ENCODE measurements around the gene PRKAR1B.
"Not testable (repeated sequence)": the region's sequence is repeated elsewhere in the genome, so short reads cannot be mapped to it uniquely, and the experiment has no call there.

Gene PRKAR1B

DNA sequence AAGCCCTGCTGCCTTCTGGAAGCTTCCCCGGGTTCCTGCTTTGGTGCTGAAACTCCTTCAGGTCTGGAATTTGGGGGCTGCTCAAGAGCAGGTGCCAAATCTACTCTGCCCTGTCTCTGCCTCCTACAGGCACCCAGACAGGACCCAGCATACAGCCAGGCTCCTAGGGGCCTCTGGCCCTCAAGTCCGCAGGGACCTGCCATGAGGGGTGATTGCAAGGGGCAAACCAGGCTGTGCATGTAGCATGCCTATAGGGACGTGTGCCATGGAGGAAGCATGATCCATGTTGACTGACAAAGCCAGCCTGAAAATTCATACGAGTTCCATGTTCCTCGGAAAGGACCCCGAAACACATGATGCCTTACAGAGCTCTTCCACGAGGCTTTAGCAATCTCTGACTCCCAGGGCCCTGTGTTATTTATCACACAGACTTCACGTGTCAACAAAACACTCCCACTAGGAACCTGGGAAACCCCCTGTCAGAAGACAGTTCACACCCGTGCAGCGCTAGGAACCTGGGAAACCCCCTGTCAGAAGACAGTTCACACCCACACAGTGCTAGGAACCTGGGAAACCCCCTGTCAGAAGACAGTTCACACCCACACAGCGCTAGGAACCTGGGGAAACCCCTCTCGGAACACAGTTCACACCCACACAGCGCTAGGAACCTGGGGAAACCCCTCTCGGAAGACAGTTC lies 75.9 kb downstream of the PRKAR1B start:
- no peak for DNase-seq

DNA sequence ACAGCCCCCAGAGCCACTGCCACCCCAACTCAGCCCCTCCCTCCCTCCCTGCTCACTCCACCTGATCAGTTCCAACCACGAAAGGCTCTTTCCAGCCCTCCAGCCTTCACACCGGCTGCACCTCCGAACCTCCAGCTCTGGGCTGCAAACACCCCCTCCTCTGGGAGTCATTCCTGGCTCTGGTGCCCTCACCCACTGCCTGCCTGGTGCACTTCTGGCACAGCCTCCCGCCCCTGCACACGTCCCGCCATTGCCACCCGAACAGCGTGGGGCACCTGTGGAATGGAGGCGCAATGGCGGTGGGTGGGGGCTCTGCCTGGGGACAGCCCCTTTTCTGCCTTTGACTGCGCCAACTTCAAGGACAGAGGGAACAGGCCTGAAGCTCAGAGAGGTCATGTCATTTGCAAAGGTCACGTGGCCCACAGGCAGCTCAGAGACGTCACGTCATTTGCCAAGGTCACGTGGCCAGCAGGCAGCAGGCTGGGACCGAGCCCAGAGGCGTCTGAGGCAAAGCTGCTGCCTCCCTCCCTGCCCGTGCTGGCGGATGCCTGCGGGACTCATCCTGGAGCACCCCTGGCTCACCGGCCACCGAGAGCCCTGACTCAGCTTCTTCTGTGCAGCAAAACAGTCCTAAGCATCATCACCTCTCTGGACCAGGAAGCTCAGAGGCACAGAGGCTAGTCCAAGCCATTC lies 76.6 kb downstream of the PRKAR1B start:
- peak in 35 of 58 donors; percentile 11 to 81 (median 38) for DNase-seq

DNA sequence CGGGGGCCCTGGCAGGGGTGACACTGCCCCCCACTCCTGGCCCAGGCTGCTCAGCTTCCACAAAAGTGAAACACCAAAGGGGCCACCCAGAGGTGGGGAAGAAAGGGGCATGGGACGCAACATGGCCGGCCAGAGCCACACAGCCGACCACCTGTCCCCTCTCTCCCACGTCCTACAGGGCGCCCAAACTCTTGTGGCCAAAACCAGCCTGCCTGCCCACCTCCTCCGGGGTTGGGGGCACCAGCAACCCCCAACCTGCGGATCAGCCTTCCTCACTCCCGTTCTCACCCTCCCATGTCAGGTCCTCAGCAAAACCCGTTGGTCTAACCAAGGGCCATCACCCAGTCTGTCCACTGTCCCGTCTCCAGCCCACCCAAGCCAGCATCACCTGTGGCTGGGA lies 80.1 kb downstream of the PRKAR1B start:
- DNase-seq = no peak

DNA sequence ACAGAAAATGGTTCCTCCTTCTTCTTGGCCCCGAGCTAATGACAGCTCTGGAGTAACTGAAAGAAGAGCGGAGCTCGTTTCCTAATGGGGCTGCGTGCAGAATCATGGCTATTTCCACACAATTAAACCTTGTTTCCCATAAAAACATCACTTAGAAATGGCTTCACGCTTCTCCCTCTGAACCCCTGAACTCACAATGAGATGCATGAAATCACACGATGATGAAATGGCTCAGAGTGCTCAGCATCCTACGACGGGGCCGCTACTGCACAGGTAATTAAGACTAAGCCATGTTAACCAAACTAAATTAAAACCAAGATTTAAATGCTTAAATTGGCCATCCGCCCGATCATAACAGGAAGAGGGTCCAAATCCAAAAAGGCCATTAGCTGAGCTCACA lies 80.6 kb downstream of the PRKAR1B start:
- no peak for DNase-seq

DNA sequence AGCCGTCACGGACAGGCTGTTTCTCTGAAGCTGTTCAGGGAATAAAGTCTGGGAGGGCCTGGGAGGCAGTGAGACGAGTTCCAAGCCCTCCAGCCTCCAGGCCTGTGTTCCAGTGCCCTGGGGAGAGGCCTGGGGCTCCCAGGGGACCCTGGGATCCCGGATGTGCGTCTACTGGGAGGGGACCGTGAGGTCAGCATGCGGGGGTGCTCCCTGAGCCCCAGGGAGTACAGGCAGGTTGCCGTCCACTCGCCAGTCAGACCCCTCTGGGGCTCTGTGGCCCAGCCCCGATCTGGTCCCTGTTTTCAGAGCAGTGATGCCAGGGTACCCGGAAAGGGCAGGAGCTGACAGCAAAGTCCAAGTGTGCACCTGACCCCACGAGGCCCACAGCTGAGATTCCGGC lies 81.5 kb downstream of the PRKAR1B start:
- no peak for DNase-seq

DNA sequence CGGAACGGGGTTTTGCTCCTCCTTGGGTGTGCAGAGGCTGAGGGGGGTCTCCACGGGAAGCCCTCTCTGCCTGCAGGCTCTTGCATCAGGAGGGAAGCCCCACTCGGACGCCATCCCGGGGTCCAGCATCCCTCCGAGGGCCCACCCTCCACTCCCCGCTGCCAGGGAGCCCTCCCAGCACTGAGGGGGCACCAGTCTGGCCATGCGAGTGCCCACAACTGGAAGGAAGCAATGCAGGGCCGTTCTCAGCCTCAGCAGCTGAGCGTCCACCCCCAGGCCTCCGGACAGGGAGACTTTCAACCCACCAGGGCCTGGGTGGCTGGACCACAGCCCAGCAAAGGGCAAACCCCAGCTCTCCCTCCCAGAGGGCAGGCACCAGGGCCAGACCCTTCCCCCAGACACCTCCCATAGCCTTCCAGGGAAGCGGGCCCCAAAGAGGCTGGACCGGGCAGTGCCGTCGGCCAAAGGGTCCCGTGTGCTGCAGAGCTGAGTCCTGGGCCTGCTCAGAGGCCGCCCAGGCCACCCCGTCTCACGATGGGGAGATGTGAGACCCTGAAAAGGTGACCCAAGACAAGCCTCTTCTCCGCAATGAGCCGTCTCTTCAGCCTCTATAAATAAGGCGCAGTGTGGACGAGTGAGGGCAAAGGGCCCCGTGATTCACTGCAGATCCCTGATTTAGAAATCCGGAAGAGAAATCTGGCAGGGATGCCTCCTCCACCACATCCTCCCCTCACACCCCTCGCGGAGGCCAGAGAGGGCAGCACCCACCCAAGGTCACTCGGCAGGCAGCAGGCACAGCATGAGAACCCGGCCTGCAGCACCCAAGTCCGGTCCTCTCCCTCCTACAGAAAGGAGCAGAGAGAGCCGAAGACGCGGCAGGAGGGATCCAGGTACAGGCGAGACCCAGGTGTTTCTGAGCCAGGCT lies 82.4 kb downstream of the PRKAR1B start:
- no peak for DNase-seq

DNA sequence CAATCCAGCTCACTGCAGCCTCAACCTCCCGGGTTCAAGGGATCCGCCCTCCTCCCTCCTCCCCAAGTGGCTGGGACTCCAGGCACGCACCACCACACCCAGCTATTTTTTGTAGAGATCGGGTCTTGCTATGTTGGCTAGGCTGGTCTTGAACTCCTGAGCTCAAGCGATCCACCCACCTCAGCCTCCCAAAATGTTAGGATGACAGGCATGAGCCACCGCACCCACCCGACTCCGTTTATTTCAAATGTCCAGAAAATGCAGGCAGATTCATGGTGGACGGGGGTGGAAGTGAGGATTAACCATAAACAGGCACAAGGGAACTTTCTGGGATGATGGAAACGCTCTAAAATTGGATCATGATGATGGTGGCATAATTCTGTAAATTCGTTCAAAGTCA lies 85.1 kb downstream of the PRKAR1B start:
- DNase-seq = peak in 2 of 58 donors; percentile 26 to 37

DNA sequence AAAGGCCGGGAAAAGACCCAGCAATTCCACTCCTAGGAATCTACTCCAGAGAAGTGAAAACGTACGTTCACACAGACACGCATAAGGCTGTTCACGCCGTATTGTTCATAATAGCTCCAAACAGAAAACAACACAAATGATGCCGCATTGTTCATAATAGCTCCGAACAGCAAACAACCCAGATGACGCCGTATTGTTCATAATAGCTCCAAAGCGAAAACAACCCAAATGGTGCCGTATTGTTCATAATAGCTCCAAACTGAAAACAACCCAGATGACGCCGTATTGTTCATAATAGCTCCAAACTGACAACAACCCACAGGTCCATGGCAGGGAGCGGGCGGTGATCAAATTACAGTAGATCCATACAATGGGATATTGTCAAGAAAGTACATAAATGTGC lies 85.8 kb downstream of the PRKAR1B start:
- DNase-seq = no peak

DNA sequence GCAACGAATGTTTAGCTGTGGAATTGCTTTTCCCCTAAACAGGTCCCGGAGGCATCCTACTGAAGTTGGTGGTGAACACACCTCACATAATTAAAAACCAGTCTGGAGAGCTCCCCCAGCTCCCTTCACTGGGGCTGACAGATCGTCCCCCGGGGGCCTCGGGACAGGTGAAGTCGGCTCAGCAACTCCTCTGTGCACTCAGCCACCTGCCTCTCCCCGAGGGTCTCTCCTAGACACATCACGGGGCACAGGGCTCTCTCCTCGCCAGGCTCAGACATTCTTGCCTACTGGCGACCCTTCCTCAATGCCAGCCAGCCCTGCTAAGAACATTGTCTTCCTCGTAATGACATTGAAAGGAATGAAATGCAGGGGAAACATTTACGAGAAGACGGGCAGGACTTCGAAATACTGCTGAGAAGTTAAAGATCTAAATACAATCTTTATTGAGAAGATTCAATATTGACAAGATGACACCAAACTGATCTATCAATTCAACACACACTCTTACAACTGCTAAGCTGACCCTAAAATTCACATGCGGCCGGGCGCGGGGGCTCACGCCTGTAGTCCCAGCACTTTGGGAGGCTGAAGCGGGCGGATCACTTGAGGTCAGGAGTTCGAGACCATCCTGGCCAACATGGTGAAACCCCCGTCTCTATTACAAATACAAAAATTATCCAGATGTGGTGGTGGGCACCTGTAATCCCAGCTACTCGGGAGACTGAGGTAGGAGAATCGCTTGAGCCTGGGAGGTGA lies 88.6 kb downstream of the PRKAR1B start:
- no peak for DNase-seq

DNA sequence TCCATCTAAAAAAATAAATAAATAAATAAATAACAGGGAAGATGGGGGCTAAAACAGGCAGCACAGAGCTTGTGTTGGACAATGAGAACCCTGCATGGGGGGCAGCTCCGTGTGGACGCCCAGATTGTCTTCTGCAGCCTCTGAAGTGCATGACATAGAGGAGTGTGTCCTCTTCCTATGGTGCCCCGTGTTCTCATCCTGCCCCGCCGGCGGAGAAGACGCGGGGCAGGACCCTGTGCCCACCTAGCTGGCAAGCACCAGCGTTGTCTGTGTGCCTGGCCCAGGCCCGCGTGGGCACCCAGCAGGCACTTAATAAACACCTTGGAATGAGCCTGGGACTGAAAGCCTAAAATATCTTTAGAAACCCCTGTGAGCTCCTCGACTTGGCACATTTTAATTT lies 89.3 kb downstream of the PRKAR1B start:
- no peak for DNase-seq

DNA sequence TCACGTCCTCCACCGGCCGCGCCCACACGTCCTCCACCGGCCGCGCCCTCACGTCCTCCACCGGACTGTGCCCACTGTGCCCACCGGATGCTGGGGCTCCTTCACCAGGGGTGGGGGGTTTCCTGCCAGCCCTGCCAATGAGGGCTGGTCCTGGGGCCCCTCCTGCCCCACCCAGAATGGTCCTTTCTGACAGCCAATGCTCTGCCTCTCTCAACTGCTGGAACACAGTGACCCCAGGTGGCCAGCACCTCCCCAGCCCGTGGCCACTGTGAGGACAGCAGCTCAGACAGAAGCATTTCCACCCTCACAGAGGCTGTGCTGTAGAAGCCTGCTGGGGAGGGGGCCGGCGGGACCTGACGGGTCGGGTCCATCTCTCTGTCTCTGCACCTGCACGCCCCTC lies 90.7 kb downstream of the PRKAR1B start:
- DNase-seq = peak in 18 of 58 donors; percentile 6 to 46 (median 20)

DNA sequence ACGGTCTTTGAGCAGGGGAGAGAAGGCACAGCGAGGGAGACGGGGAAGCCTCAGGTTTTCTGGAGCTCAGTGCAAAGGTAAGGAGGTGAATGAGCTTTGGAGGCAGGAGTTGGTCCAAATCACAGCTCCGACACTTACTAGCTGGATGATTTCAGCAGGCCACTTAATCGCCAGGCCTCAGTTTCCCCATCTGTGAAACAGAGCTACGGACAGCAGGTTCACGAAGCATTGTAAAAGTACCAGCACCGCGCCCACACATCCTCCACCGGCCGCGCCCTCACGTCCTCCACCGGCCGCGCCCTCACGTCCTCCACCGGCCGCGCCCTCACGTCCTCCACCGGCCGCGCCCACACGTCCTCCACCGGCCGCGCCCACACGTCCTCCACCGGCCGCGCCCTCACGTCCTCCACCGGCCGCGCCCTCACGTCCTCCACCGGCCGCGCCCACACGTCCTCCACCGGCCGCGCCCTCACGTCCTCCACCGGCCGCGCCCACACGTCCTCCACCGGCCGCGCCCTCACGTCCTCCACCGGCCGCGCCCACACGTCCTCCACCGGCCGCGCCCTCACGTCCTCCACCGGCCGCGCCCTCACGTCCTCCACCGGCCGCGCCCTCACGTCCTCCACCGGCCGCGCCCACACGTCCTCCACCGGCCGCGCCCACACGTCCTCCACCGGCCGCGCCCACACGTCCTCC lies 91.2 kb downstream of the PRKAR1B start:
- DNase-seq = not testable (repeated sequence)

DNA sequence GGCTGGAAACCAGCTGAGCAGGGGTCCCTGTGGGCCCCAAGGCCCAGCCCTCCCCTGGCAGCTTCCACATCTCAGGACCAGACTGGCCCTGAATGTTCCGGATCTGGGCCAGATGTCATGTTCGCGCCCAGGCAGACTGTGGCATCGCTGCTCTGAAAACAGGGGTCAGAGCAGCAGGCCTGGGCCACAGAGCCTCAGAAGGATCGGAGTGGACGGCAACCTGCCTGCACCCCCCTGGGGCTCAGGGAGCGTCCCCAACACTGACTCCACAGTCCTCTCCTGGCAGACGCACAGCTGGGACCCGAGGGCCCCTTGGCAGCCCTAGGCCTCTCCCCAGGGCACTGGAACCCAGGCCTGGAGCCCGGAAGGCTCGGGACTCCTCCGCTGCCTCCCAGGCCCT lies 91.9 kb downstream of the PRKAR1B start:
- DNase-seq = no peak

DNA sequence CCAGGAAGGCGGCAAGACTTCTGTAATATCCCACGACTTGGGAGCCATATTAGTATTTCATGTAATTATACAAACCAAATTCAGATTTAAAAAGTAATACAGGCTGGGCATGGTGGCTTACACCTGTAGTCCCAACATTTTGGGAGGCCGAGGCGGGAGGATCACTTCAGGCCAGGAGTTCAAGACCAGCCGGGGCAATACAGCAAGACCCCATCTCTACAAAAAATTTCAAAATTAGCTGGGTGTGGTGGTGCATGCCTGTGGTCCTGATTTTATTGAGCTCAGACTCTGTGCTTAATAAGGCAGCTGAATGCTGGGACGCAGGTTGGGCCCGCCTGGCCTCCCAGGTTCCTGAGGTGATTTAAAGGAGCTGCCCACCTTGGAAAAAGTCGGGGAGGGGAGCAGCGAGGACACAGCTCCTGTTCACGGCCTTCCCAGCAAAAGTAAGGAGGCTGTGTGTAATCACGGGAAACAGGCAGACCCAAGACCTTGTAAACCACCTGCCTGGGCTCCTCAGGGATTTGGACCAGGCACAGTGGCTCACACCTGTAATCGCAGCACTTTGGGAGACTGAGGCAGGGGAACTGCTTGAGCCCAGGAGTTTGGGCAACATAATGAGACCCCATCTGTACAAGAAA lies 93.6 kb downstream of the PRKAR1B start:
- no peak for DNase-seq

DNA sequence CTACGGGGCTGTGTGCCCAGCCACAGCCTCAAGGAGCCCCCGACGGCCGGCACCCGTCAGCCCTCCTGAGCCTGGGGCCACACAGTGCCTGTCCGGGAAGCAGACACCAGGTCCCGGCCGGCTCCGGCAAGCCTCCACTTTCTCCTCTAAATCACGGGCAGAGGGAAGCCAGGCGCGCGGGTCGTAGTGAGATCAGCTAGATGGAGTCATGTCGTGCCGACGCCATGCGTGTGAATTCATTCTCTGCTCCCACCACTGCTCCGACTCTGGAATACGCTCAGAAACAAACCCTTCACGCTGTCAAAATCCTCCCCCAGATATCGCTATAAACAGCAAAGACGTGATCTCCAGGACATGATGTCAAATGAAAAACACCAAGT lies 94.3 kb downstream of the PRKAR1B start:
- DNase-seq = peak in 4 of 58 donors; percentile 13 to 38 (median 25)

DNA sequence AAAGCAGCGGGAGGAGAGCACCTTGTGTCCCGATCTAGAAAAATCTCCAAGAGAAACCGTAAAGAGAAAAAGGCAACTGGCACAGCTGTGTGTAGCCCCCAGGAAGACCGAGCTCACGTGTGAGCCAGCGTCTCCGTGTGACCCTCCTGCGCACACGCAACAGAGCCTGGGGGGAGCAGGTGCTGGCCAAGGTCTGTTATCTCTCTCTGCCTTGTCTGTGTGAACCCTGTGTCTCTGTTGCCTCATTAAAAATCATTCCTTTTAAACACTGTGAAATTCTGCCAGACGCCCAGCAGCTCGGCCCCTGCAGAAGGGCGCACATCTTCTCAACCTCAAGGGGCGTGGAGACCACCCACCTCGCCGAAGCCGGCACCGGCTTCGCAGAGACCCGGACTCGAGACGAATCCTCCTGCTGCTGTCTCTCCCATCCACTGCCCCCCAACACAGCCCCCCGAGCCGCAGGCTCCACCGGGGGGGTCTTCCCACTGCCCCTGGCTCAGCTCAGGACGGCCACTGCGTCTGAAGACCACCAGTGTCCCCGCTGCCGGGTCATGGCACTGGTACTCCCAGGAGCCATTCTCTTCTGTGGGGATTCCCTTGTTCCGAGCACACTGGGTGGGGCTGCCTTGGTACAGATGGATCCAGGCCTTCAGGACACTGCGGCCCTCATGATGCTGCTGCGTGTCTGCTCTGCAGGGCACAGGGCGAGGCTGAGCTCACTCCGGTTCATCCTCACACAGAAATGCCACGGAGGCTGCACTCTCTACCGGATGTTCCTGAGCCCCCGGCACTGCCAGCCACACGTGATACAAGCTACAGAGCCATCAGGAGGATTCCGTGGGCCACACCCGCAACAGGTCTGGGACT lies 94.9 kb downstream of the PRKAR1B start:
- DNase-seq = no peak

DNA sequence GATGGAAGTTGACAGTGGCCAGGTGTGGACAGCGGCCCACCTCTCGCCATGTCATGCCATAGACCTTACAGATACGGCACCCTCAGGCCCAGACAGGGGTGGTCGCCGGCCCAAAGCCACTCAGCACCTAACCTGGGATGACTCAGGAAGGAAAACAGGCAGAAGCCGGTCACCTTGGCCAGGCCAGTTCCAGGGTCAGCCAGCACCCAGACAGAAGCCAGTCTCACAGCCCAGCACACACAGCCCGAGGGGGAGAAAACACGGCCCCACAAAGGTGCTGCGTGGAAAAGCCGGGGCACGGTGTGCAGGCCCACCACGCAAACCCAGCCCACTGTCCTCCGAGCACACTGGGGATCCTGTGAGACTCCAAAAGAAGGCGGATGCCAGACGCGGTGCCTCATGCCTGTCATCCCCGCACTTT lies 95.8 kb downstream of the PRKAR1B start:
- DNase-seq = no peak

DNA sequence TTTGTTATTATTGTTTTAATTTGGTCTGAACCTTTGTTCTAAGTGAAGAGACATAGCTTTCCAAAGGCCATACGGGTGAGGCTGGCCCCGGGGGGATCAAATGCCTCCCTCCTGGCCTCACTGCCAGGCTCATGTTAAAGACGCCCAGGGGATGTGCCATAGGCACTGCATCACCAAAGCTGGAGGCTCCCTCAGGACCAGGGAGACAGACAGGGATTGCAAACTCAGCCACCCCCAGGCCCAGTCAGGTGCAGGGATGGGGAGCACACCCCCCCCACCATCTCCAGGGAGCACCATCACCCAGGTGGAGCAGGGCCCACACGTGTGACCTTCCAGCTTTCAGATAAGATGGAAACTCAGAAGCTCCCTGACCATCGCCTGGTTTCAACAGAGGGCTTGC lies 96.5 kb downstream of the PRKAR1B start:
- no peak for DNase-seq

DNA sequence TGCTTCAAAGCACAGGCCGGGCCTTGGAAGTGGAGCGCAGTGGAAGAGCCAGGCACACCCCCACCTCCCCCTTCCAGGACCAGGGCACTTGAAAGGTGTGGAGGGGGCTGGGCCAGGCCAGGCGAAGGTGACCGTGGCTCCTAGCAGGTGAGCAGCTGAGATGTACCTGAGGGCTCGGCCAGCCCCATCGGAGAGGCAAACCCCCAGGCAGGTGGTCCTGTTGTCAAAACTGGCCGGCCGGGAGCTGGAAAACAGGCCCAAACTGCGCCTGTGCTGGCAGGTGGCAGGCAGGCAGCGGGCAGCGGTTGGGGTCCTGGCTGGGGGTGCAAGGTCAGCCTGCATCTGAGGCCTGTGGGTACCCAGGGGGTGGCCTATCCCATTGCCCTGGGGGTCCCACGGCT lies 97.0 kb downstream of the PRKAR1B start:
- no peak for DNase-seq
